ENCODE results near the gene CXXC1.

DNA sequence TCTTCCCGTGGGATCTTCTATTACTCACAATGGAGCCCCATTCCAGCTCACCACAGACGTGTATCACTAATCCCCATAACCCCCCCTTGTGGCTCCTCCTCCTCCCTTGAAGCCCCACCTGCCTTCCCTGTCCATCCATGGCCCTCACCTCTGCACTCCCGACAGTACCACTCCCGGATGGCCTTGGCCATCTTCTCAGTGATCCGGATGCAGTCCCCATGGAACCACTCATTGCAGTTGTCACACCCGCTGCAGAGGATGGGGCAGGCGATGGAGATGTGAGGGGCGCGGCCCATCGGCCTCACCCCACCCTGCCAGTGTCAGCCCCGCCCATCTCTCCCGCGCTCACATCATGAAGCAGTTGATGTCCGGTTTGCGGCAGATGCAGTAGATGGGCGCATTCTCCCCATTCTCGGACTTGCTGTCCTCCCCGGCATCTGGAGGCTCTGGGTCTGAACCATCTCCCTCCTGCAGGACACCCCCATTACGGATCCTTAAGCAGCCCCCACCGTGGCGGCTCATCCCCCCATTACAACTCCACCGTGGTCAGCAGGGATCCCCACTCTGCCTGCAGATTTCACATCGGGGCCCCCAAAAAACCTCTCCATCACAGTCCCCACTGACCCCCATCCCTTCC lies 983 bp downstream of the CXXC1 start:
- TF ChIP-seq POLR2A (IDR thresholded peaks at IDR 0.05) (no peak), CTCF (IDR thresholded peaks at IDR 0.05) (no peak)
